GM23248 (cell line): ENCODE results near the gene RTCA.

ENCODE experiments used
- EZH2 ChIP-seq: fragments of 200-600 bp; sonication (generic); IDR thresholded peaks from 2 replicates; pipeline ENCODE4 v1.6.1; 2018; ENCODE audit warnings: antibody characterized with exemption, mild to moderate bottlenecking; ENCODE audit not compliant: insufficient read depth, poor library complexity, severe bottlenecking
- EZH2phosphoT487 ChIP-seq: fragments of 200-600 bp; sonication (generic); IDR thresholded peaks from 2 replicates; pipeline ENCODE4 v1.6.1; 2018; ENCODE audit warnings: antibody characterized with exemption, moderate library complexity, mild to moderate bottlenecking, low read depth; ENCODE audit not compliant: insufficient read depth

GRCh38 chr1:100306735-100307313, 40.8 kb downstream of the RTCA start:
- TF ChIP-seq EZH2phosphoT487 (no peak), EZH2 (no peak)
